Left renal cortex interstitium (tissue), 4 donors: Measurements from ENCODE around the gene NMUR2. TPM values are rescaled to one million over a fixed set of nuclear protein-coding genes. Genes with fewer than 3 reads are reported as not detected.

ENCODE experiments used
- DNase-seq, 4 donors: peaks; one replicate each; pipeline ENCODE4 v3.0.0-alpha.2; 2013; ENCODE audit warnings: low read depth in 4 of 4, low spot score in 2 of 4, missing footprints in 1 of 4
- polyA plus RNA-seq, 4 donors: library from polyadenylated mRNA; unstranded; fragments of 120-200 nt; gene quantifications; one replicate each; pipeline ENCODE4 v1.2.1, GENCODE V29; 2013; ENCODE audit not compliant: insufficient read length in 4 of 4

NMUR2 gene
- polyA plus RNA-seq, 4 donors: 0.08 to 0.14 (median 0.09) TPM; not detected in 1

GRCh38 chr5:152372875-152373274 is 32.2 kb downstream of the NMUR2 start:
- DNase-seq: no peak

- DNase-seq: no peak
Measured at GRCh38 chr5:152369298-152369697, 35.8 kb downstream of the NMUR2 start.

GRCh38 chr5:152367554-152367953 is 37.5 kb downstream of the NMUR2 start:
- no peak for DNase-seq

- no peak for DNase-seq
Measured at GRCh38 chr5:152366716-152367115, 38.4 kb downstream of the NMUR2 start.

GRCh38 chr5:152364899-152365298 is 40.2 kb downstream of the NMUR2 start:
- no peak for DNase-seq

- DNase-seq: no peak
Measured at GRCh38 chr5:152364172-152364571, 40.9 kb downstream of the NMUR2 start.

- no peak for DNase-seq
Measured at GRCh38 chr5:152358861-152359568, 46.1 kb downstream of the NMUR2 start.

GRCh38 chr5:152356506-152356905 is 48.6 kb downstream of the NMUR2 start:
- no peak for DNase-seq

GRCh38 chr5:152355061-152355460 is 50.0 kb downstream of the NMUR2 start:
- no peak for DNase-seq

- DNase-seq: no peak
Measured at GRCh38 chr5:152353001-152353400, 52.1 kb downstream of the NMUR2 start.

- DNase-seq: peak in 1 of 4 donors; percentile 10
Measured at GRCh38 chr5:152349683-152350526, 55.2 kb downstream of the NMUR2 start.
